Urothelium cell line (cell line): ENCODE results near the gene NUTM1.
"Not testable (repeated sequence)": the region's sequence is repeated elsewhere in the genome, so short reads cannot be mapped to it uniquely, and the experiment has no call there.

ENCODE experiments used
- DNase-seq: peaks from one replicate; pipeline ENCODE4 v3.0.0; 2011; ENCODE audit warnings: low spot score, mixed read lengths
- FAIRE-seq: peaks from 2 replicates; lab custom pipeline; 2011; peaks lifted over from hg19 to GRCh38; lab: Jason Lieb, UNC

NUTM1 gene

GRCh38 chr15:34403899-34404298 lies 60.8 kb downstream of the NUTM1 start:
- DNase-seq, FAIRE-seq: not testable (repeated sequence)
